Aorta (tissue), 5 donors: ENCODE measurements around the gene AQP9. TPM values are rescaled to one million over a fixed set of nuclear protein-coding genes. Genes with fewer than 3 reads are reported as not detected.

Experiments
- ATAC-seq: fragments of 200-7000 bp; cut with Tn5 transposase; one replicate; pipeline ENCODE4 v1.9.1; 2022; ENCODE audit warnings: moderate library complexity; ENCODE audit not compliant: low FRiP score
- DNase-seq, 2 donors: peaks; one replicate each; pipeline ENCODE4 v3.0.0-alpha.2; 2020
- H3K27ac ChIP-seq, 2 donors: one replicate each; pipeline ENCODE4 v1.5.1; 2013; ENCODE audit warnings: low read length in 2 of 2, mild to moderate bottlenecking in 2 of 2, moderate library complexity in 2 of 2, control low read depth in 1 of 2, inconsistent platforms in 1 of 2, low read depth in 1 of 2
- H3K27me3 ChIP-seq, 2 donors: one replicate each; pipeline ENCODE4 v1.6.1; 2013; ENCODE audit warnings: control low read depth in 1 of 2, low read length in 1 of 2, mild to moderate bottlenecking in 1 of 2, moderate library complexity in 1 of 2; ENCODE audit not compliant: insufficient read depth in 2 of 2, control insufficient read depth in 1 of 2
- H3K36me3 ChIP-seq, 2 donors: one replicate each; pipeline ENCODE4 v1.6.1; 2013; ENCODE audit warnings: control low read depth in 1 of 2, low read length in 1 of 2, mild to moderate bottlenecking in 1 of 2; ENCODE audit not compliant: insufficient read depth in 2 of 2, control insufficient read depth in 1 of 2
- H3K4me1 ChIP-seq, 2 donors: one replicate each; pipeline ENCODE4 v1.6.1; 2013; ENCODE audit warnings: low read length in 2 of 2, control low read depth in 1 of 2, mild to moderate bottlenecking in 1 of 2, moderate library complexity in 1 of 2; ENCODE audit not compliant: insufficient read depth in 2 of 2, control insufficient read depth in 1 of 2
- H3K4me3 ChIP-seq, 2 donors: one replicate each; pipeline ENCODE4 v1.5.1; 2013; ENCODE audit warnings: low read length in 2 of 2, control low read depth in 1 of 2, mild to moderate bottlenecking in 1 of 2
- H3K9me3 ChIP-seq: one replicate; pipeline ENCODE4 v1.6.1; 2013; ENCODE audit warnings: mild to moderate bottlenecking, low read length; ENCODE audit not compliant: control insufficient read depth
- WGBS, 2 donors: extraction: QIAGEN DNeasy Blood & Tissue Kit; methylation state at CpG; one replicate each; pipeline ENCODE4 v1.1.7; 2013; 5-methylcytosine and 5-hydroxymethylcytosine counted together
- intact Hi-C, 2 donors: fragments of 100-400 bp; cut with DNase I; formaldehyde crosslinking; loops; one replicate each; pipeline versions ENCODE4 v1.14.2 to v1.15.0; 2022
- polyA plus RNA-seq, 2 donors: library from polyadenylated mRNA; stranded (reverse); fragments of 200-250 nt; gene quantifications; one replicate each; pipeline ENCODE4 v1.2.3, GENCODE V29; 2013
- total RNA-seq, 2 donors: library from RNA; stranded (reverse); fragmentation: NEBNext Ultra II Directional; extraction: Animal tissue kit (Norgen Biotek cat#: 25700); gene quantifications; one replicate each; pipeline ENCODE4 v1.2.1, GENCODE V29; 2021
- donor health status: healthy with polysubstance abuse.
- donor health status: Bipolar disorder and iron deficiency.
- donor health status: DM: no; HTN: no; CAD: no.
- donor health status: DM: no; HTN: no; CAD: no.
- donor health status: DM: yes; HTN: yes; CAD: no.

The AQP9 gene
- total and polyA plus RNA-seq, 4 donors, result 0.59 to 7.9 (median 2.7) TPM

- H3K27me3 ChIP-seq, result no peaks in the 10 kb centered on the region
- H3K9me3 ChIP-seq, result no peaks in the 10 kb centered on the region
- no peaks in the 10 kb centered on the region for H3K4me1 ChIP-seq
- no peak overlapping the region for H3K27ac ChIP-seq
- WGBS, 2 donors, result 84 to 88% methylated on average over 4 of the region's 4 CpGs
- ATAC-seq (no peak), DNase-seq (no peak)
- intact Hi-C loops, result no loop called here
- H3K4me3 ChIP-seq, result no peak overlapping the region
- H3K36me3 ChIP-seq, result no peaks in the 10 kb centered on the region
These were observed 3.3 kb upstream of the AQP9 start for GRCh38 chr15:58134886-58135285.

GRCh38 chr15:58135511-58136174 lies 2.5 kb upstream of the AQP9 start:
- WGBS, 2 donors, result 73 to 76% methylated on average over 2 of the region's 2 CpGs
- ATAC-seq, result no peak

GRCh38 chr15:58136731-58137130 lies 1.4 kb upstream of the AQP9 start:
- no peaks in the 10 kb centered on the region for H3K36me3 ChIP-seq
- WGBS, 2 donors, result 92 to 96% methylated on average over 1 of the region's 1 CpG
- no peaks in the 10 kb centered on the region for H3K27me3 ChIP-seq
- intact Hi-C loops, result no loop called here
- ATAC-seq, result no peak
- no peak overlapping the region for H3K4me3 ChIP-seq
- no peak overlapping the region for H3K27ac ChIP-seq
- H3K9me3 ChIP-seq, result no peaks in the 10 kb centered on the region
- no peaks in the 10 kb centered on the region for H3K4me1 ChIP-seq
- DNase-seq, result no peak

More at GRCh38 chr15:58135511-58136174, 2.5 kb upstream of the AQP9 start:
- H3K27ac ChIP-seq, result no peak overlapping the region
- no peak for DNase-seq
- intact Hi-C loops, result no loop called here
- no peak overlapping the region for H3K4me3 ChIP-seq
- no peaks in the 10 kb centered on the region for H3K9me3 ChIP-seq
- no peaks in the 10 kb centered on the region for H3K27me3 ChIP-seq
- H3K4me1 ChIP-seq, result no peaks in the 10 kb centered on the region
- no peaks in the 10 kb centered on the region for H3K36me3 ChIP-seq

- WGBS, 2 donors, result 86 to 95% methylated on average over 1 of the region's 1 CpG
- no peak overlapping the region for H3K4me3 ChIP-seq
- H3K36me3 ChIP-seq, result no peaks in the 10 kb centered on the region
- no peak for ATAC-seq
- intact Hi-C loops, result no loop called here
- no peak for DNase-seq
- H3K27me3 ChIP-seq, result no peaks in the 10 kb centered on the region
- no peaks in the 10 kb centered on the region for H3K9me3 ChIP-seq
- no peaks in the 10 kb centered on the region for H3K4me1 ChIP-seq
- no peak overlapping the region for H3K27ac ChIP-seq
These were observed 495 bp upstream of the AQP9 start for GRCh38 chr15:58137686-58138085.

GRCh38 chr15:58139276-58139988 lies 1.3 kb downstream of the AQP9 start:
- Histone ChIP-seq H3K9me3 (no peaks in the 10 kb centered on the region), H3K36me3 (no peaks in the 10 kb centered on the region), H3K4me3 (no peak overlapping the region), H3K27ac (no peak overlapping the region), H3K27me3 (no peaks in the 10 kb centered on the region), H3K4me1 (no peaks in the 10 kb centered on the region)
- WGBS, 2 donors, result 14 to 18% methylated on average over 5 of the region's 5 CpGs
- intact Hi-C loops, result no loop called here
- ATAC-seq (no peak), DNase-seq (no peak)

- ATAC-seq (no peak), DNase-seq (no peak)
- no peak overlapping the region for H3K4me3 ChIP-seq
- H3K27me3 ChIP-seq, result no peaks in the 10 kb centered on the region
- no peaks in the 10 kb centered on the region for H3K4me1 ChIP-seq
- intact Hi-C loops, result no loop called here
- H3K9me3 ChIP-seq, result no peaks in the 10 kb centered on the region
- H3K27ac ChIP-seq, result no peak overlapping the region
- no peaks in the 10 kb centered on the region for H3K36me3 ChIP-seq
- WGBS, 2 donors, result 39 to 52% methylated on average over 3 of the region's 3 CpGs
These were observed 1.9 kb downstream of the AQP9 start for GRCh38 chr15:58139989-58140522.

- ATAC-seq, result no peak
- Histone ChIP-seq H3K27ac (no peak overlapping the region), H3K4me1 (no peaks in the 10 kb centered on the region)
These were observed 3.7 kb downstream of the AQP9 start for GRCh38 chr15:58141894-58142293.

GRCh38 chr15:58142827-58143461 lies 4.8 kb downstream of the AQP9 start:
- intact Hi-C loops, result no loop called here
- no peak for ATAC-seq

More at GRCh38 chr15:58141894-58142293, 3.7 kb downstream of the AQP9 start:
- Histone ChIP-seq H3K36me3 (no peaks in the 10 kb centered on the region), H3K9me3 (no peaks in the 10 kb centered on the region), H3K4me3 (no peak overlapping the region), H3K27me3 (no peaks in the 10 kb centered on the region)
- DNase-seq, result no peak
- intact Hi-C loops, result no loop called here
- whole genome bisulfite sequencing, 2 donors, result 74 to 75% methylated on average over 6 of the region's 6 CpGs

More at GRCh38 chr15:58142827-58143461, 4.8 kb downstream of the AQP9 start:
- H3K27me3 ChIP-seq, result no peaks in the 10 kb centered on the region
- no peak overlapping the region for H3K4me3 ChIP-seq
- H3K9me3 ChIP-seq, result no peaks in the 10 kb centered on the region
- no peak for DNase-seq
- H3K4me1 ChIP-seq, result no peaks in the 10 kb centered on the region
- WGBS, 2 donors, result 76 to 77% methylated on average over 6 of the region's 6 CpGs
- no peak overlapping the region for H3K27ac ChIP-seq
- H3K36me3 ChIP-seq, result no peaks in the 10 kb centered on the region
